ENCODE data around the gene SNTA1. TPM values are rescaled to one million over a fixed set of nuclear protein-coding genes. Genes with fewer than 3 reads are reported as not detected.

The SNTA1 gene
- polyA plus RNA-seq, 1 donor (not counting 4 experiments of a cell fraction or from before 2014, with no cell fraction given): 3.6 TPM

- Histone ChIP-seq H3K9me3 (ENCODE audit: control insufficient read depth, low read depth, low read length) (no peaks in the 10 kb centered on the region), H3K4me3 (ENCODE audit: control insufficient read depth in 2 of 3, extremely low read depth in 1 of 3, insufficient read depth in 2 of 3, low read depth in 1 of 3, low read length in 3 of 3) (no peak overlapping the region), H3K4me2 (ENCODE audit: control insufficient read depth, extremely low read depth, insufficient read depth, low read depth, low read length) (no peak overlapping the region), H3K79me2 (ENCODE audit: control insufficient read depth, insufficient read depth, low read length) (no peaks in the 10 kb centered on the region), H3K9ac (ENCODE audit: control insufficient read depth, extremely low read depth, insufficient read depth, low read length) (no peak overlapping the region), H3K27ac (ENCODE audit: control insufficient read depth, insufficient read depth, low read length) (no peak overlapping the region), H4K20me1 (ENCODE audit: control insufficient read depth, extremely low read depth, insufficient read depth, low read length) (no peaks in the 10 kb centered on the region), H3K9me1 (ENCODE audit: control insufficient read depth, extremely low read depth, insufficient read depth, low read length) (no peaks in the 10 kb centered on the region), H3K27me3 (ENCODE audit: control insufficient read depth, extremely low read depth, insufficient read depth, low read length) (no peaks in the 10 kb centered on the region), H2AFZ (ENCODE audit: control insufficient read depth, low read length) (no peak overlapping the region), H3K4me1 (ENCODE audit: control insufficient read depth, extremely low read depth, insufficient read depth, low read length) (no peaks in the 10 kb centered on the region), H3K36me3 (ENCODE audit: control insufficient read depth in 2 of 2, extremely low read depth in 1 of 2, insufficient read depth in 2 of 2, low read length in 2 of 2) (no peaks in the 10 kb centered on the region)
- no peak for FAIRE-seq
- TF ChIP-seq EZH2 (IDR thresholded peaks at IDR 0.05; ENCODE audit: low read length): no peak
- TF ChIP-seq, protein P1, sequence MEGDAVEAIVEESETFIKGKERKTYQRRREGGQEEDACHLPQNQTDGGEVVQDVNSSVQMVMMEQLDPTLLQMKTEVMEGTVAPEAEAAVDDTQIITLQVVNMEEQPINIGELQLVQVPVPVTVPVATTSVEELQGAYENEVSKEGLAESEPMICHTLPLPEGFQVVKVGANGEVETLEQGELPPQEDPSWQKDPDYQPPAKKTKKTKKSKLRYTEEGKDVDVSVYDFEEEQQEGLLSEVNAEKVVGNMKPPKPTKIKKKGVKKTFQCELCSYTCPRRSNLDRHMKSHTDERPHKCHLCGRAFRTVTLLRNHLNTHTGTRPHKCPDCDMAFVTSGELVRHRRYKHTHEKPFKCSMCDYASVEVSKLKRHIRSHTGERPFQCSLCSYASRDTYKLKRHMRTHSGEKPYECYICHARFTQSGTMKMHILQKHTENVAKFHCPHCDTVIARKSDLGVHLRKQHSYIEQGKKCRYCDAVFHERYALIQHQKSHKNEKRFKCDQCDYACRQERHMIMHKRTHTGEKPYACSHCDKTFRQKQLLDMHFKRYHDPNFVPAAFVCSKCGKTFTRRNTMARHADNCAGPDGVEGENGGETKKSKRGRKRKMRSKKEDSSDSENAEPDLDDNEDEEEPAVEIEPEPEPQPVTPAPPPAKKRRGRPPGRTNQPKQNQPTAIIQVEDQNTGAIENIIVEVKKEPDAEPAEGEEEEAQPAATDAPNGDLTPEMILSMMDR (optimal IDR thresholded peaks at IDR 0.05 in 1 of 3, IDR thresholded peaks at IDR 0.05 in 1 of 3, conservative IDR thresholded peaks at IDR 0.05 in 1 of 3; ENCODE audit: extremely low read depth in 1 of 3, insufficient read depth in 2 of 3, low read length in 3 of 3): no peak
- dilution Hi-C loops (cut with MboI; ENCODE audit: extremely low pct_ligation_motif_present, low sequenced_read_pairs): no loop called here
- DNase-seq (ENCODE audit: low read depth, low spot score): no peak
Observed at GRCh38 chr20:33477386-33478234, 34.0 kb upstream of the SNTA1 start.

DNA sequence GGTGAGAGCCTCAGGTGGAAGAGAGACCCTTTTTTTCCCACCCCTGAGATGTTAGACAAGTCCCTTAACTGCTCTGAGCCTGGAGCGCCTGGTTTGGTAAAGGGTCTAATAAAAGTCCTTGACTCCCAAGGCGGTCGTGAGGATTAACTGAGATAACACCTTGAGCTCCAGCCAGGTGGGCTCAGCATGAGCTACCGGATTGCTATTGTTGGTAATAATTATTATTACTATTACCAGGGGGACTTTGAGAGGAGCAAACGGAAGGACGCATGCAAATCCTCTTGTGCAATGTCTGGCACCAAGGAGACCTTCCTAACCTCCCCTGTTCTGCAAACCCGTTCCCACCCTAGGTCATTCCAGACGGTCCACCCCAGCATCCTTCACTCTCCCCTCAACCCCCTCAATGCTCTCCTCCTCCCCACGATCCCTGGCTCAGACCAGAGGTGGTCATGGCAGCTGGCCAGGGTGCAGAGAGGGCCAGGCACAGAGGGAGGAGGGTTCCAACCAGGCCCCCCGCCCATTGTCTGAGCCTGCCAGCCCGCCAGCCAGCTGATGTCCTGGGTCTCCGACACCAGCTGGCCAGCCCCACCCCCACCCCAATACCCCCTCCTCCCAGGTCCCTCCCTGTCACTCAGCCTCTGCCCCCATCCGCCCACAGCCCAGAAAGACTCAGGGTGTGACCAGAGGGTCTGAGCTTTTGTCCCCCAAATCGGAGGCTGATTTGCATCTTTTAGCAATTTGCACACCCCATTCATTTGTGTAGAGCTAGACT, 32.0 kb upstream of the SNTA1 start:
- TF ChIP-seq, protein P1 (optimal IDR thresholded peaks at IDR 0.05 in 1 of 3, IDR thresholded peaks at IDR 0.05 in 1 of 3, conservative IDR thresholded peaks at IDR 0.05 in 1 of 3; ENCODE audit: extremely low read depth in 1 of 3, insufficient read depth in 2 of 3, low read length in 3 of 3): no peak
- no peak for TF ChIP-seq EZH2 (IDR thresholded peaks at IDR 0.05; ENCODE audit: low read length)
- dilution Hi-C loops (cut with MboI; ENCODE audit: extremely low pct_ligation_motif_present, low sequenced_read_pairs): no loop called here
- Histone ChIP-seq H3K9me3 (ENCODE audit: control insufficient read depth, low read depth, low read length) (no peaks in the 10 kb centered on the region), H4K20me1 (ENCODE audit: control insufficient read depth, extremely low read depth, insufficient read depth, low read length) (no peaks in the 10 kb centered on the region), H3K9me1 (ENCODE audit: control insufficient read depth, extremely low read depth, insufficient read depth, low read length) (no peaks in the 10 kb centered on the region), H3K4me2 (ENCODE audit: control insufficient read depth, extremely low read depth, insufficient read depth, low read depth, low read length) (no peak overlapping the region), H3K9ac (ENCODE audit: control insufficient read depth, extremely low read depth, insufficient read depth, low read length) (no peak overlapping the region), H3K4me3 (ENCODE audit: control insufficient read depth in 2 of 3, extremely low read depth in 1 of 3, insufficient read depth in 2 of 3, low read depth in 1 of 3, low read length in 3 of 3) (no peak overlapping the region), H3K36me3 (ENCODE audit: control insufficient read depth in 2 of 2, extremely low read depth in 1 of 2, insufficient read depth in 2 of 2, low read length in 2 of 2) (no peaks in the 10 kb centered on the region), H3K27ac (ENCODE audit: control insufficient read depth, insufficient read depth, low read length) (no peak overlapping the region), H2AFZ (ENCODE audit: control insufficient read depth, low read length) (no peak overlapping the region), H3K4me1 (ENCODE audit: control insufficient read depth, extremely low read depth, insufficient read depth, low read length) (no peaks in the 10 kb centered on the region), H3K27me3 (ENCODE audit: control insufficient read depth, extremely low read depth, insufficient read depth, low read length) (no peaks in the 10 kb centered on the region), H3K79me2 (ENCODE audit: control insufficient read depth, insufficient read depth, low read length) (no peaks in the 10 kb centered on the region)
- DNase-seq (ENCODE audit: low read depth, low spot score) (no peak), FAIRE-seq (no peak)
